HG02610 (cell line): ENCODE data around the gene UBAP1.
"Not testable (repeated sequence)": the region's sequence is repeated elsewhere in the genome, so short reads cannot be mapped to it uniquely, and the experiment has no call there.

Experiments used
- ATAC-seq: cut with Tn5 transposase; IDR thresholded peaks from one replicate; pipeline ENCODE4 v1.9.1; 2021; ENCODE audit warnings: mild to moderate bottlenecking, moderate library complexity; ENCODE audit not compliant: unreplicated experiment

UBAP1 gene

DNA sequence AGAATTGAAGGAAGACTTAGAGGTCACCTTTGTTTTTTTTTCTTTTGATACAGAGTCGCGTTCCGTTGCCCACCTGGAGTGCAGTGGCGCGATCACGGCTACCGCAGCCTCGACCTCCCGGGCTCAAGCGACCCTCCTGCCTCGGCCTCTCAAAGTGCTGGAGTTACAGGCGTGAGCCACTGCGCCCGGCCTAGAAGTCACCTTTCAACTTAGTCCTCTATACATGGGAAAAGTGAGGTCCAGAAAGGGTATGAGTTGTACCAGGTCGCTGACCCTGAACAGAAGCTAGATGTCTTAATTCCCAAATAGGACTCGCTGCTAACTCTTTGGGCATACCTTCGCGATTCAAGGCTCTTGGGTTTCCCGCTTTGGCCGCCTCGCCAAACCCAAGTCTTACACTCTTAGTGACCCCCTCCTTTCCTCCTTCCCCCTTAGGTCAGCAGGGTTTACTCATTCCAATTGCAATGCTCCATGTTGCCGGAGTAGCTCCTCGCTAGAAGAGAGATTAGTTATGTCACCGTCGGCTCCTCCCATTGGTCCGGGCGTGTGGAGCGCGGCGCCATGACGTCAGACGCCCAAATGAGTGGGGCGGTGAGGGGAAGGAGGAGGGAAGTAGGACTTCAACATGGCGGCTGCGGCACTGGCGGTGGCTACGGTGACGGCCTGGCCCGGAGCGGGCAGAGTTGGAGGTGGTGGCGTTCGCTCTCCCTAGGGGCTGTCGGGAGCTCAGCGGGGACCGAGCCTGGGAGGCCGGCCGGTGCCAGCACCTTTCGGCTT is at the start of gene UBAP1:
Gene UBAP1, plus strand, starts transcription at position 608 of the 777 bp plus-strand sequence. CDS start 41,872 bp downstream, outside the sequence.
- ATAC-seq: peak; percentile 99

GRCh38 chr9:34131571-34131970 is 47.3 kb upstream of the UBAP1 start:
- no peak for ATAC-seq

DNA sequence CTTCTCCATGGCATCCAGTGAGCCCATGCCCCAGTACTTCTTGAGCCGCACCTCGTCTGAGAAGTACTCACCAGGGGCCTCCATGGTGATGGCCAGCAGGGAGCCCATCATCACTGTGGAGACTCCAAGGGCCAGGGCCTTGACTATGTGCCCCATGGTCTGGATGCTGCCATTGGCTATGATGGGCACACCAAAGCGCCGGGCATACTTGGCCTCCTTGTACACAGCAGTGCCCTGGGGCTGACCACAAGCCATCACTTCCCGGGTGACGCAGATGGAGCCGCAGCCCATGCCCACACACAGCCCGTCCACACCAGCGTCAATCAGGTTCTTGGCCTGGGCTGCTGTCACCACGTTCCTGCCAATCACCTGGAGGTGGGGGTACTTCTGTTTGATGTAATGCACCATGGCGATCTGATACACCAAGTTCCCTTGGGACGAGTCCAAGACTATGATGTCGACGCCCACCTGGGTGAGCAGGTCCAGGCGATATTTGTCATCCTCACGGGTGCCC is 45.4 kb upstream of the UBAP1 start:
- ATAC-seq: no peak

DNA sequence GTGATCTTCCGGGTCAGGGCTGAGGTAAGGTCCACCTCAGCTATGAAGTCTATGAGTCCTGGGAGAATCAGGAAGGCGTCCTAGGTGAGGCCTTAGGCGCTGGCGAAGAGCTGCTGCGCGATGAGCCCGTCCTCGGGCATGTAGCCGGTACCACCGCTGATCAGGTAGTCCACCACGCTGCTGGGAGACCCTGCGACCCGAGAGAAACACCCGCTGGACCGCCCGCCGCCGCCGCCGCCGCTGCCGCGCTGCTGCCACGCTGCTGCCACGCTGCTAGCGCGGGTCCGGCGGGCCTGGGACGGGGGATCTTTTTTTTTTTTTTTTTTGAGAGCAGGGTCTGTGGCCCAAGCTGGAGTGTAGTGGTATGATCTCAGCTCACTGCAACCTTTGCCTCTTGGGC is 44.3 kb upstream of the UBAP1 start:
- ATAC-seq: no peak

- not testable (repeated sequence) for ATAC-seq
These were observed 40.2 kb upstream of the UBAP1 start for GRCh38 chr9:34138644-34139043.

- ATAC-seq: no peak
These were observed 39.2 kb upstream of the UBAP1 start for GRCh38 chr9:34139477-34140146.

DNA sequence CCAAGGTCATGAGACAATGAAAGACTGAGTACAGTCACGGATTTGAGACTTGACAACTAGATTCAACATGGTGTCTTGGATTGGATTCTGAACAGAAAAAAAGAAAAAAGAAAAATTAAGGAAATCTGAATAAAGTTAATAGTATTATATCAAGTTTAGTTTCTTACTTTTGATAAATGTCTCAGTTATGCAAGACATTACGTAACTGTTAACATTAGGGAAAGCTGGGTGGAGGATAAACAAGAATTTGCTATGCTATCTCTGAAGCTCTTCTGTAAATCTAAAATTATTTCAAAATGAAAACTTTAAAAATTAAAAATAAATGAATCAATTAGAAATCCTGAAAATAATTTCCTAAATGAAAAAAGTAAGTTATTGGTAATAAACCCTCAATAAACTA is 38.0 kb upstream of the UBAP1 start:
- ATAC-seq: no peak

DNA sequence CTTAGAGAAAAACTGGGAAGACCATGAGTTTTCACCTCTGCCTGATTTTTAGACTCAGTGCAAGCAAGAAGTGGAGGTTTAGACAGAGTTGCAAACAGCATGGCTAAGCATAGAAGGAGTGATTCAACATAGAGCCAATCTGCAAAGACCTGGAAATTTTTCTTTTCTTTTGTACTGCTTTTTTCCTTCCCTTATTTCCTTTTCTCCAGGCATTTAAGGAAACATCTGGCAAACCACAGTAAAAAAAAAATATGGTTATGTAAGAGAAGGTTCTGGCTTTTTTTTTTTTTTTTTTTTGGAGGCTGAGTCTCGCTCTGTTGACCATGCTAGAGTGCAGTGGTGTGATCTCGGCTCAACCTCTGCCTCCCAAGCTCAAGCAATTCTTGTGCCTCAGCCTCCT is 35.7 kb upstream of the UBAP1 start:
- ATAC-seq: no peak

- ATAC-seq: no peak
These were observed 33.7 kb upstream of the UBAP1 start for GRCh38 chr9:34145165-34145564.

DNA sequence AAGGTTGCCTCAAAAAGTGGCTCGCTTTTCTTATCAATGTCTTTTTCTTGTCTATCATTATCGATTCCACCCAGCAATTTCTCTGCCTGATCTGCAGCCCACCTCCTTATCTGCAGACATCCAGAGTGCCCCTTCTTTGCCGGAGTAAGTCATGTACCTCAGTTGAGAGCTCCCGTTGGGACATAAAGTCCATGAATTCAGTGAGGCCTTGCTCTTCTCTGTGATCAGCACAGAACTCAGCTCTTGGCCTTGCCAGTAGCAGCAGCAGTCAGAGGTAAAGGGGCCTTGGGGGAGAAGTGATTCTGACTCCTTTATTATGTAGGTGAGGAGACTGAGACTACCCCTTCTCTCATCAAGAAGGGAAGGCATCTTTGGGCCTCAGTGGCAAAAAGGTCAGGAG is 27.4 kb upstream of the UBAP1 start:
- ATAC-seq: no peak

- no peak for ATAC-seq
These were observed 24.8 kb upstream of the UBAP1 start for GRCh38 chr9:34154057-34154456.

GRCh38 chr9:34157318-34157717 is 21.5 kb upstream of the UBAP1 start:
- ATAC-seq: no peak

DNA sequence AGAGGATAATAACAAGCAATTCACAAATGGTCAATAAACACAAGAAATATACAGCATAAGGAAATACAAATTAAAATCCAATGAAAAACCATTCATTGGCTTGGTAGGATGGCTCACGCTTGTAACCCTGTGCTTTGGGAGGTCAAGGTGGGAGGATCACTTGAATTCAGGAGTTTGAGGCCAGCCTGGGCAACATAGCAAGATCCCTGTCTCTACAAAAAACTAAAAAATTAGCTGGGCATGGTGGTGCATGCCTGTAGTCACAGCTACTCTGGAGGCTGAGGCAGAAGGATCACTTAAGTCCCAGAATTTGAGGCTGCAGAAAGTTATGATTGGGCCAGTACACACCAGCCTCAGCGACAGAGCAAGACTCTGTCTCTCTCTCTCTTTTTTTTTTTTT is 20.9 kb upstream of the UBAP1 start:
- ATAC-seq: no peak

DNA sequence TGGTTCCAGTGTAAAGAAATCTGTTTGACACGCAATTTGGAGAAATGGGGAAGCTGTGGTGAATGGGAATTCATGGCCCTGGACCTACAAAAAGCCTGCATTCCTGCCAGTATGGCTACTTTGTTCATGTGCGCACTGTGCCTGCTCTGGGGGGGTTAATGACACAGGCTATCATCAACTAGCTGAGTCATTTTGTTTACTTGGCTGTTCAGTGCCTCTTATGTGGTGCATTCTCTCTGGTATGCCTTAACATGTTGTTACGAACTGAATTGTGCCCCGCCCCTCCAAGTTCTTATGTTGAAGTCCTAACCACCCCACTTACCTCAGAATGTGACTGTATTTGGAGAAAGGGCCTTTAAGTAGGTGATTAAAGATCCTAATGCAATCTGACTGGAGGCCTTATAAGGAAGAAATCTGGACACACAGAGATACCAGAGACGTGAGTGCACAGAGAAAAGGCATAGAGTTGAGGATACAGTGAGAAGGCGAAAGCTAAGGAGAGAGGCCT is 20.4 kb upstream of the UBAP1 start:
- ATAC-seq: no peak

DNA sequence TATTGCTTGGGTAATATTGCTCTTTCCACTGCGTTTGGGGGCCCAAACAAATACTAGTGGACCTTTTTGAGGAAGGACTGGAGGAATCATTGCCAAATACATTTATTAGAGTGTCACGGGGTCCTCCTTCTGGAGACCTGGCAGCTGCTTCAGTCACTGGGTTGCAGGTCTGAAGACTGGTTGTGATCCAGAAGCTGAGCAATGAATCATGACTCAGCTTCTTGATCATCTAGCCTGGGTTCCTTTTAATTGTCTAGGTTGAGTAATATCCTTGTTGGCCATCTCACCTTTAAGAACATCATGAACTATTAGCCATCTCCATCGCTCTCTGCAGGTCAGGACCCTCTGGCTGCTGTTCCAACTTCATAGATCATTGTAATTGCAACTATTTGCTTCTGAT is 15.4 kb upstream of the UBAP1 start:
- ATAC-seq: no peak

GRCh38 chr9:34169125-34169524 is 9.7 kb upstream of the UBAP1 start:
- ATAC-seq: no peak

DNA sequence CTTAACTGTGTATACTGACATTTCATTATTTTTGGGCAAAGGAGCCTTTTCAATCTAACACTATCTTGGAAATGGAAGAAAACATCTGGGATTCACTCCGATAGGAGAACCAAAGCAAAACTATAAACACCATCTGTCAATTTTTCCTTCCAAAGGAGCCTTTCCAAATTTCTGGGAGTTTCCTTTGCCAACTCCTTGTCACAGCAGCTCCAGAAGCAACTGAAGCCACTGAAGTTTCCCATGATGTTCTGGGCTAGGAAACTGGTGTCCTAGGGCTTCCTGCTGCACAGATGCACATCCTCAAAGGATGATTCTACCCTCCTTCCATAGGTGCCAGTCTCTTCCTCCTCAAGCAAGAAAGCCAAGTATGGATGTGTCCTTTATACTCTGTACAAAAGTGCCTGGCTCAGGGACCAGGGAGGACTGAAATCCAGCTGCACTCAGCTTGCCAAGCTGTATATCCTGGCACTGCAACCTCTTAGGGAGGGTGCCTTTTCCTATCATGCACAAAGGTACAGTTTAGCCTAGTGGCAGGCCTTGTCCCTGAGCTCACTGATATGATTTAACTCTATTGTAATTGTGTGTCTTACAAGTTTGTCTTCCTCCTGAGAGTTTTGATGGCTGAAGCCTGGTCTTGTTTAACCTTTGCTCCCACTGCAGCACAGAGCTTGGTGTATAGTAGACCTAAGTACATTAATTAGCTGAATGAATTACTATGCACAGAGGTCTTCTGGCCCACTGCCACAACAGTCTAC is 8.4 kb upstream of the UBAP1 start:
- no peak for ATAC-seq

DNA sequence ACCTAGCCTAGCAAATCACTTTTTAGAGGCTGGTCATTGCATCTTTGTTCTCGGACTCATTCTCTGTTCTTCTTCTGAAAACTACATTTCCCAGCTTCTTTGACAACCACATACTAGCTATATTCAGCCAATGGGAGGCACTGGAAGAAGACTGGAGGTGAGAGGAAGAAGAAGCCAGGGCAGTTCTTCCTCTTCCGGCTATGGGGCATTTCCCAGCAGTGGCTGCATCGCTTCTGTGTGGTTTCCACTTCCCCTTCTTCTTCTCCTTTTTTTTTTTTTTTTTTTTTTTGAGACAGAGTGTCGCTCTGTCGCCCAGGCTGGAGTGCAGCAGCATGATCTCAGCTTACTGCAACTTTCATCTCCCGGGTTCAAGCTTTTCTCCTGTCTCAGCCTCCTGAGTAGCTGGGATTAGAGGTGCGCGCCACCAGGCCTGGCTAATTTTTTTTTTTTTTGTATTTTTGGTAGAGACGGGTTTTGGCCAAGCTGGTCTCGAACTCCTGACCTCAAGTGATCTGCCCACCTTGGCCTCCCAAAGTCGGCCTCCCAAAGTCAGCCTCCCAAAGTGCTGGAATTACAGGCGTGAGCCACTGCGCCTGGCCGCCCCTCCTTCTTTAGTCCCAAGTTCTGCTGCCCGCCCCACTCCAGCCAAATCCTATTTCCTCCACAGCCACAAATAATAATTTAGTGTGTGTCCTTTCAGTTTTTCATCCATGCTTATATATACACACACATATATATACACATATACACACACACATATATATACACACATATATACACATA is 6.9 kb upstream of the UBAP1 start:
- ATAC-seq: peak; percentile 72

DNA sequence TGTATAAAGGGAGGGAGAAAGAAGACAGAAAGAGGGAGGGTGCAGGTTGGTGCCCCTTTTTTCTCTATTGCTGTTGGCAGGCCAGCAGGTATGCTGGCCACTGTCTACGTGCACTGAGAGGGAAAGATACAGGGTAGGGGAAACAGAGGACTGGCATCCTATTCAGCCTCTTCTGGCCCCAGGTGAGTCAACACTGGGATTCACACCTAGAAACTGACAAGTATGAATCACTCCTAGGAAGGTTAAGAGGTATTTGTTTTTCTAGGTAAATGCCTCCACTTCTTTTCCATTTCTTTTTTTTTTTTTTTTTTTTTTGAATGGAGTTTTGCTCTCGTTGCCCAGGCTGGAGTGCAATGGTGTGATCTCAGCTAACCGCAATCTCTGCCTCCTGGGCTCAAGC is 2.8 kb upstream of the UBAP1 start:
- ATAC-seq: no peak

- ATAC-seq: no peak
These were observed 1.0 kb upstream of the UBAP1 start for GRCh38 chr9:34177593-34178435.
